Esophagus muscularis mucosa (tissue), 4 donors: ENCODE measurements around the gene HTRA1. TPM values are rescaled to one million over a fixed set of nuclear protein-coding genes. Genes with fewer than 3 reads are reported as not detected.
A peak's percentile ranks its signal among the peaks of the same experiment; 100 is the strongest.

ENCODE experiments used
- DNase-seq: peaks from one replicate; pipeline ENCODE4 v3.0.0-alpha.2; 2017; ENCODE audit errors: extremely low spot score
- H3K27ac ChIP-seq, 4 donors: fragments of 200-600 bp; sonication (generic); replicated peaks in 1 of 4; 1 replicate in 3 of 4; 2 replicates in 1 of 4; pipeline ENCODE4 v1.5.1; 2016 to 2019; ENCODE audit warnings: mild to moderate bottlenecking in 1 of 4
- H3K27me3 ChIP-seq, 4 donors: fragments of 200-600 bp; sonication (generic); one replicate each; pipeline versions ENCODE4 v1.5.1 to v1.6.0; 2016 to 2019
- H3K36me3 ChIP-seq, 4 donors: fragments of 200-600 bp; sonication (generic); one replicate each; pipeline ENCODE4 v1.5.1; 2016 to 2019
- H3K4me1 ChIP-seq, 4 donors: fragments of 200-600 bp; sonication (generic); one replicate each; pipeline ENCODE4 v1.5.1; 2016 to 2019
- H3K4me3 ChIP-seq, 4 donors: fragments of 200-600 bp; sonication (generic); 1 replicate in 2 of 4; 2 replicates in 2 of 4; pipeline ENCODE4 v1.5.1; 2016 to 2019; ENCODE audit warnings: mild to moderate bottlenecking in 4 of 4, moderate library complexity in 1 of 4
- H3K9me3 ChIP-seq, 4 donors: fragments of 200-600 bp; sonication (generic); 1 replicate in 3 of 4; 2 replicates in 1 of 4; pipeline ENCODE4 v1.5.1; 2016 to 2019
- CTCF ChIP-seq, 3 experiments: fragments of 200-600 bp in 2 of 3; fragments of 450-650 bp in 1 of 3; sonication (generic) in 2 of 3; IDR thresholded peaks; one replicate each; pipeline ENCODE4 v1.5.1; 2017 to 2019; ENCODE audit warnings: antibody characterized with exemption in 3 of 3, mild to moderate bottlenecking in 2 of 3, moderate library complexity in 1 of 3
- EP300 ChIP-seq: sonication (generic); formaldehyde crosslinking; IDR thresholded peaks from one replicate; pipeline ENCODE4 v1.6.1; 2017; ENCODE audit warnings: antibody characterized with exemption
- POLR2A ChIP-seq: fragments of 450-650 bp; IDR thresholded peaks from one replicate; pipeline ENCODE4 v1.6.1; 2017; ENCODE audit warnings: antibody characterized with exemption, moderate library complexity, mild to moderate bottlenecking, low read depth
- POLR2AphosphoS5 ChIP-seq, 2 donors: sonication (generic); formaldehyde crosslinking; IDR thresholded peaks; one replicate each; pipeline ENCODE4 v1.6.1; 2017; ENCODE audit warnings: antibody characterized with exemption in 2 of 2
- WGBS: methylation state at CpG from one replicate; pipeline ENCODE4 v1.1.5; 2018; 5-methylcytosine and 5-hydroxymethylcytosine counted together
- intact Hi-C: fragments of 100-400 bp; cut with DNase I; formaldehyde crosslinking; loops from one replicate; pipeline ENCODE4 v1.15.1; 2023
- total RNA-seq, 4 donors: library from RNA; depleted of rRNA; stranded (reverse); fragments of >200 nt; gene quantifications; one replicate each; pipeline versions ENCODE4 v1.1.0 to v1.2.1, GENCODE V29; 2016

HTRA1 gene
- total RNA-seq, 4 donors from 2014 or later: 101 to 146 (median 109) TPM

- no peaks in the 10 kb centered on the region for H3K27me3 ChIP-seq
- TF ChIP-seq CTCF (IDR thresholded peaks at IDR 0.05) (no peak), POLR2AphosphoS5 (IDR thresholded peaks at IDR 0.05) (no peak), EP300 (no peak), POLR2A (no peak)
- DNase-seq: no peak
- H3K27ac ChIP-seq: no peak overlapping the region
- H3K36me3 ChIP-seq: no peaks in the 10 kb centered on the region
- no peak overlapping the region for H3K4me3 ChIP-seq
- WGBS: 70% methylated on average over 6 of the region's 6 CpGs
- no peaks in the 10 kb centered on the region for H3K9me3 ChIP-seq
- H3K4me1 ChIP-seq: peaks cover 33 to 58% (median 49%) of the 10 kb centered on the region in 4 donors
- intact Hi-C loops: no loop called here
These were observed 4.2 kb downstream of the HTRA1 start for GRCh38 chr10:122465401-122466040.

GRCh38 chr10:122466951-122467381 lies 5.6 kb downstream of the HTRA1 start:
- H3K36me3 ChIP-seq: no peaks in the 10 kb centered on the region
- no peaks in the 10 kb centered on the region for H3K9me3 ChIP-seq
- WGBS: 79% methylated on average over 8 of the region's 8 CpGs
- H3K27ac ChIP-seq: no peak overlapping the region
- H3K27me3 ChIP-seq: no peaks in the 10 kb centered on the region
- H3K4me1 ChIP-seq: peaks cover 33 to 52% (median 44%) of the 10 kb centered on the region in 4 donors
- TF ChIP-seq POLR2AphosphoS5 (IDR thresholded peaks at IDR 0.05): no peak
- no peak for TF ChIP-seq POLR2A
- TF ChIP-seq CTCF (IDR thresholded peaks at IDR 0.05): no peak
- H3K4me3 ChIP-seq: no peak overlapping the region
- intact Hi-C loops: no loop called here
- no peak for DNase-seq

GRCh38 chr10:122467701-122468100 lies 6.3 kb downstream of the HTRA1 start:
- Histone ChIP-seq H3K36me3 (no peaks in the 10 kb centered on the region), H3K27ac (no peak overlapping the region), H3K9me3 (no peaks in the 10 kb centered on the region), H3K4me1 (peaks cover 33 to 52% (median 44%) of the 10 kb centered on the region in 4 donors), H3K4me3 (no peak overlapping the region), H3K27me3 (no peaks in the 10 kb centered on the region)
- WGBS: 83% methylated on average over 6 of the region's 6 CpGs
- DNase-seq: no peak
- no peak for TF ChIP-seq CTCF (IDR thresholded peaks at IDR 0.05)
- TF ChIP-seq POLR2AphosphoS5 (IDR thresholded peaks at IDR 0.05): no peak
- intact Hi-C loops: no loop called here

GRCh38 chr10:122468307-122468925 lies 7.1 kb downstream of the HTRA1 start:
- Histone ChIP-seq H3K9me3 (no peaks in the 10 kb centered on the region), H3K36me3 (no peaks in the 10 kb centered on the region), H3K27me3 (no peaks in the 10 kb centered on the region), H3K27ac (peak overlapping the region; percentile 42 to 70 (median 55)), H3K4me3 (no peak overlapping the region), H3K4me1 (peaks cover 28 to 45% (median 38%) of the 10 kb centered on the region in 4 donors)
- DNase-seq: no peak
- 89% methylated on average over 5 of the region's 5 CpGs for WGBS
- TF ChIP-seq EP300 (no peak), CTCF (IDR thresholded peaks at IDR 0.05) (no peak), POLR2AphosphoS5 (IDR thresholded peaks at IDR 0.05) (no peak), POLR2A (no peak)
- intact Hi-C loops: no loop called here
